ENCODE data around the gene LRRC31. TPM values are rescaled to one million over a fixed set of nuclear protein-coding genes. Genes with fewer than 3 reads are reported as not detected.

LRRC31 gene
- total RNA-seq, 1 donor from 2014 or later, result not detected

DNA sequence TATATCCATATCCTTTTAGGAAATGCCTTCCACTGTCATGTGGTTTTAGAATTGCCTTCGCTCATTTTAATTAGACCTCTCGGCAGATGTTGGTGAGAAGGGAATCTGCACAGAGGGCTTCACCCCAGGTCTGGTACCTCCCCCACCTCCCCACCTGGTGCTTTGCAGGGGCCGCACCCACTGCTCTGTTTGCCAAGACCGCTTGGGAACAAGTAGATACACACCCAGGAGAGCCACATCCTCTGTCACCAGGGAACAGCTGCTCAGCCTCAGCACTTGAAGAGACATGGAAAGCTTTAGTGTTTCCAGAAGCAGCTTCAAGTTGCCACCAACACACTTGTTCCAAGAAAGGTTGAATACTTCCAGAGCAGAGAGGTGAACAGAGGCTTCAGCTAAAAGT lies 21.8 kb downstream of the LRRC31 start:
- H3K27me3 Mint-ChIP-seq (ENCODE audit: insufficient read depth, low read depth), result no peaks in the 10 kb centered on the region
- no peaks in the 10 kb centered on the region for H3F3A ChIP-seq (ENCODE audit: low read depth)
- H4K20me1 ChIP-seq (ENCODE audit: low read depth), result no peaks in the 10 kb centered on the region
- no peaks in the 10 kb centered on the region for H3K36me3 Mint-ChIP-seq
- H3K27ac Mint-ChIP-seq, result no peak overlapping the region
- no peaks in the 10 kb centered on the region for H3K9me3 Mint-ChIP-seq
- TF ChIP-seq EZH2 (IDR thresholded peaks at IDR 0.05) (no peak), EZH2phosphoT487 (IDR thresholded peaks at IDR 0.05) (no peak)
- TF ChIP-seq, protein P1, sequence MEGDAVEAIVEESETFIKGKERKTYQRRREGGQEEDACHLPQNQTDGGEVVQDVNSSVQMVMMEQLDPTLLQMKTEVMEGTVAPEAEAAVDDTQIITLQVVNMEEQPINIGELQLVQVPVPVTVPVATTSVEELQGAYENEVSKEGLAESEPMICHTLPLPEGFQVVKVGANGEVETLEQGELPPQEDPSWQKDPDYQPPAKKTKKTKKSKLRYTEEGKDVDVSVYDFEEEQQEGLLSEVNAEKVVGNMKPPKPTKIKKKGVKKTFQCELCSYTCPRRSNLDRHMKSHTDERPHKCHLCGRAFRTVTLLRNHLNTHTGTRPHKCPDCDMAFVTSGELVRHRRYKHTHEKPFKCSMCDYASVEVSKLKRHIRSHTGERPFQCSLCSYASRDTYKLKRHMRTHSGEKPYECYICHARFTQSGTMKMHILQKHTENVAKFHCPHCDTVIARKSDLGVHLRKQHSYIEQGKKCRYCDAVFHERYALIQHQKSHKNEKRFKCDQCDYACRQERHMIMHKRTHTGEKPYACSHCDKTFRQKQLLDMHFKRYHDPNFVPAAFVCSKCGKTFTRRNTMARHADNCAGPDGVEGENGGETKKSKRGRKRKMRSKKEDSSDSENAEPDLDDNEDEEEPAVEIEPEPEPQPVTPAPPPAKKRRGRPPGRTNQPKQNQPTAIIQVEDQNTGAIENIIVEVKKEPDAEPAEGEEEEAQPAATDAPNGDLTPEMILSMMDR (IDR thresholded peaks at IDR 0.05), result no peak
- no peaks in the 10 kb centered on the region for H3K4me1 ChIP-seq
- H3K27ac ChIP-seq, result no peak overlapping the region
- no peaks in the 10 kb centered on the region for H3K79me2 ChIP-seq (ENCODE audit: low read depth)
- H3K4me2 ChIP-seq, result no peak overlapping the region
- no peak overlapping the region for H3K4me3 Mint-ChIP-seq
- H3K4me3 ChIP-seq, result no peak overlapping the region
- no peaks in the 10 kb centered on the region for H3K27me3 ChIP-seq
- H2AFZ ChIP-seq (replicated peaks), result no peak overlapping the region
- H3K36me3 ChIP-seq, result no peaks in the 10 kb centered on the region
- no peak for DNase-seq (ENCODE audit: low spot score)
- no peaks in the 10 kb centered on the region for H3K9me3 ChIP-seq (ENCODE audit: low read depth)
- H3K4me1 Mint-ChIP-seq, result no peaks in the 10 kb centered on the region
- no peak overlapping the region for H3K9ac ChIP-seq

DNA sequence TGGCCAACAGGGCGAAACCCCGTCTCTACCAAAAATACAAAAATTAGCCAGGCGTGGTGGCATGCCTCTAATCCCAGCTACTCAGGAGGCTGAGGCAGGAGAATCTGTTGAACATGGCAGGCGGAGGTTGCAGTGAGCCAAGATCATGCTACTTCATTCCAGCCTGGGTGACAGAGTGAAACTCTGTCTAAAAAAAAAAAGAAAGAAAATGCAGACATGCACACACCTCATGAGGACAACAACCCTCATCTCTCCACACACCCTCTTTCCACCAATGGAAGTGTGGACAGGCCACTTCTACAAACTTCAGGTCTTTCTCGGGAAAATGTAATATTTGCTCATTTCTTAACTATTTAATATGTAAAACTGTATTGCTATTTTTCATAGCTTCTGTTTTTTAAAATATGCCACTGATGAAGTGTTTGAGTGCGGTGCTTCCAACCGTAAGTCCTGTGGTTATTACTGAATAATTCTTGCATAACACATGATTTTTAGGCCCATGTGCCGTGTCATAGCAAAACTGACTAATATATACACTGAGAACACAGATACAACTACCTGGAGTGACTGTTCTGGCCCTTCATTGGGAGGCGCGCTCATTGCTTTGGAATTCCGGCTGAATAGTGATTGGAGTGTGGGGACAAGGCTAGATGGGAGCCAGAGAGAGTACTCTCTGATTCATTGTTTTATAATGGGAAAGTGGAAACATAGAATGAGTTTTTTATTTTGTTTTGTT lies 23.1 kb downstream of the LRRC31 start:
- no peaks in the 10 kb centered on the region for H3K4me1 Mint-ChIP-seq
- no peaks in the 10 kb centered on the region for H3K36me3 Mint-ChIP-seq
- H4K20me1 ChIP-seq (ENCODE audit: low read depth), result no peaks in the 10 kb centered on the region
- no peak overlapping the region for H3K9ac ChIP-seq
- H3K36me3 ChIP-seq, result no peaks in the 10 kb centered on the region
- H3K4me3 Mint-ChIP-seq, result no peak overlapping the region
- H3F3A ChIP-seq (ENCODE audit: low read depth), result no peaks in the 10 kb centered on the region
- no peaks in the 10 kb centered on the region for H3K9me3 ChIP-seq (ENCODE audit: low read depth)
- H3K9me3 Mint-ChIP-seq, result no peaks in the 10 kb centered on the region
- no peak for DNase-seq (ENCODE audit: low spot score)
- H3K27ac Mint-ChIP-seq, result no peak overlapping the region
- no peak overlapping the region for H3K4me2 ChIP-seq
- no peaks in the 10 kb centered on the region for H3K4me1 ChIP-seq
- TF ChIP-seq, protein P1 (IDR thresholded peaks at IDR 0.05), result no peak
- TF ChIP-seq EZH2phosphoT487 (IDR thresholded peaks at IDR 0.05) (no peak), EZH2 (IDR thresholded peaks at IDR 0.05) (no peak)
- H3K79me2 ChIP-seq (ENCODE audit: low read depth), result no peaks in the 10 kb centered on the region
- H3K27me3 Mint-ChIP-seq (ENCODE audit: insufficient read depth, low read depth), result no peaks in the 10 kb centered on the region
- H3K4me3 ChIP-seq, result no peak overlapping the region
- no peaks in the 10 kb centered on the region for H3K27me3 ChIP-seq
- H2AFZ ChIP-seq (replicated peaks), result no peak overlapping the region
- no peak overlapping the region for H3K27ac ChIP-seq

DNA sequence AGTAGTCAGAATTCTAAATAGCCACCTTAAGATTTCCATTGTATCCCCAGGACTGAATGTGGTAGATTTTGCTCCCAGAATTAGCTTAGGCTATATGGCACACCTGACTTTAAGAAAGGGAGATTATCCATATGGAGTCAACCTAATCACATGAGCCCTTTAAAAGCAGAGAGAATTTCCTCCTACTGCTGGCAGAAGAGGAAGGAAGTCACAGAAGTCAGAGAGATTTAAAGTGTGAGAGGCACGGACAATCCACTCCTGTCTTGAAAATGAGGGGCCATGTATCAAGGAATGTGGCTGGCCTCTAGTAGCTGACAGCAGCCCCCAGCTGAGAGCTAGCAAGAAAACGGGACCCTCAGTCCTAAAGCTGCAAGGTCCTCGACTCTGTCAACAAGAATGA lies 26.8 kb downstream of the LRRC31 start:
- H3K27ac ChIP-seq, result no peak overlapping the region
- H3K9me3 ChIP-seq (ENCODE audit: low read depth), result no peaks in the 10 kb centered on the region
- H2AFZ ChIP-seq (replicated peaks), result no peak overlapping the region
- no peak for DNase-seq (ENCODE audit: low spot score)
- Mint-ChIP-seq H3K4me3 (no peak overlapping the region), H3K27me3 (ENCODE audit: insufficient read depth, low read depth) (no peaks in the 10 kb centered on the region), H3K27ac (no peak overlapping the region), H3K4me1 (peaks cover 2% of the 10 kb centered on the region), H3K36me3 (no peaks in the 10 kb centered on the region), H3K9me3 (no peaks in the 10 kb centered on the region)
- no peaks in the 10 kb centered on the region for H3K79me2 ChIP-seq (ENCODE audit: low read depth)
- H3F3A ChIP-seq (ENCODE audit: low read depth), result no peaks in the 10 kb centered on the region
- no peak overlapping the region for H3K4me2 ChIP-seq
- H3K9ac ChIP-seq, result no peak overlapping the region
- H3K36me3 ChIP-seq, result no peaks in the 10 kb centered on the region
- no peak overlapping the region for H3K4me3 ChIP-seq
- H4K20me1 ChIP-seq (ENCODE audit: low read depth), result no peaks in the 10 kb centered on the region
- TF ChIP-seq EZH2 (IDR thresholded peaks at IDR 0.05), result no peak
- no peaks in the 10 kb centered on the region for H3K27me3 ChIP-seq
- no peaks in the 10 kb centered on the region for H3K4me1 ChIP-seq

DNA sequence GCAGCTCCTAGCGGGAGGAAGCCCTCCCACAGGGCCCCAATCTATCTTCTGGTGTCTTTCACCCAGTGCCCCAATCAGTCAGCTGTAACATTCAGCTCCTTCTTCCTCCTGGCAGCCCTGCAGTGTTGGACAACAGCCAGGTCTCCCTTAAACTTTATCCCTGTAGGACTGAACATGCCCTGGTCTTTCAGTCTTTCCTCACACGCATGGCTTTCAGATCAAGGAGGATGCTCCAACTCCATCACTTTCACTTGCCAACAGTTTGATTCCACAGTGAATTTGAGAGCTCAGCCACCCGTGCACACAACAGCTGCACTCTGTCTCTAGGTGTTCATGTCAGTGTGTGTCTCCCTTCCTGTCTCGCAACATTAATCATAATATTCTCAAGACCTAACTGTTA lies 28.6 kb downstream of the LRRC31 start:
- no peak overlapping the region for H3K4me3 Mint-ChIP-seq
- no peak for TF ChIP-seq EZH2phosphoT487 (IDR thresholded peaks at IDR 0.05)
- TF ChIP-seq, protein P1 (IDR thresholded peaks at IDR 0.05), result no peak
- TF ChIP-seq EZH2 (IDR thresholded peaks at IDR 0.05), result no peak
- H3F3A ChIP-seq (ENCODE audit: low read depth), result no peaks in the 10 kb centered on the region
- no peaks in the 10 kb centered on the region for H3K27me3 Mint-ChIP-seq (ENCODE audit: insufficient read depth, low read depth)
- no peaks in the 10 kb centered on the region for H3K27me3 ChIP-seq
- H3K9me3 Mint-ChIP-seq, result no peaks in the 10 kb centered on the region
- H3K4me1 Mint-ChIP-seq, result peaks cover 10% of the 10 kb centered on the region
- no peak for DNase-seq (ENCODE audit: low spot score)
- no peak overlapping the region for H3K4me2 ChIP-seq
- H3K4me1 ChIP-seq, result no peaks in the 10 kb centered on the region
- no peak overlapping the region for H2AFZ ChIP-seq (replicated peaks)
- H3K27ac ChIP-seq, result no peak overlapping the region
- H3K36me3 ChIP-seq, result no peaks in the 10 kb centered on the region
- H3K27ac Mint-ChIP-seq, result no peak overlapping the region
- no peak overlapping the region for H3K9ac ChIP-seq
- H3K9me3 ChIP-seq (ENCODE audit: low read depth), result no peaks in the 10 kb centered on the region
- H4K20me1 ChIP-seq (ENCODE audit: low read depth), result no peaks in the 10 kb centered on the region
- H3K36me3 Mint-ChIP-seq, result no peaks in the 10 kb centered on the region
- no peaks in the 10 kb centered on the region for H3K79me2 ChIP-seq (ENCODE audit: low read depth)
- no peak overlapping the region for H3K4me3 ChIP-seq

Data from neural progenitor cell (in vitro differentiated cells).